HepG2 (cell line): ENCODE data around the gene EARS2. TPM values are rescaled to one million over a fixed set of nuclear protein-coding genes. Genes with fewer than 3 reads are reported as not detected.

Experiments
- ATAC-seq: fragments of 200-7000 bp; cut with Tn5 transposase; 3 replicates; pipeline ENCODE4 v1.9.1; 2020; ENCODE audit warnings: mild to moderate bottlenecking, moderate library complexity
- BruUV-seq: library from RNA; stranded (reverse); fragments of 400-500 nt; replicated peaks from 2 replicates; lab custom pipeline; 2021; lab: Mats Ljungman, UMichigan
- CTCF ChIA-PET: fragments of 300-600 bp; formaldehyde crosslinking; extraction: SDS; loops from one replicate; lab custom pipeline; 2021; ENCODE audit warnings: low total read pairs, inconsistent platforms, low intra/inter-chr PET ratio; lab: Yijun Ruan, JAX
- POLR2A ChIA-PET: fragments of 350-600 bp; sonication (Branson Sonifier 250); formaldehyde crosslinking; loops from one replicate; lab custom pipeline; 2020; ENCODE audit warnings: antibody characterized with exemption, inconsistent platforms; lab: Yijun Ruan, JAX
- DNase-seq: peaks from one replicate; pipeline ENCODE4 v3.0.0-alpha.2; 2015; ENCODE audit warnings: low spot score
- FAIRE-seq: peaks from 3 replicates; lab custom pipeline; 2011; peaks lifted over from hg19 to GRCh38; lab: Jason Lieb, UNC
- H2AFZ ChIP-seq: one replicate; pipeline ENCODE4 v1.6.1; 2011; ENCODE audit warnings: low read length, inconsistent platforms
- H3K27ac ChIP-seq: fragments of 300-600 bp; 3 replicates; pipeline ENCODE4 v1.8.0; 2011; ENCODE audit warnings: mixed run types, mild to moderate bottlenecking, mixed read lengths, low read length, inconsistent platforms; ENCODE audit not compliant: insufficient read depth; ENCODE audit errors: extremely low read length
- H3K27me3 ChIP-seq, 2 experiments: fragments of 200-600 bp in 1 of 2; 2 replicates in 1 of 2; 3 replicates in 1 of 2; pipeline versions ENCODE4 v1.6.0 to v1.8.0; 2011; ENCODE audit warnings: low read length in 2 of 2, mild to moderate bottlenecking in 2 of 2, moderate library complexity in 2 of 2, inconsistent platforms in 1 of 2; ENCODE audit not compliant: insufficient read depth in 2 of 2, control insufficient read depth in 1 of 2
- H3K36me3 ChIP-seq, 2 experiments: fragments of 200-600 bp in 1 of 2; replicated peaks in 1 of 2; 2 replicates in 1 of 2; 3 replicates in 1 of 2; pipeline versions ENCODE4 v1.5.1 to v1.8.0; 2011; ENCODE audit warnings: low read length in 2 of 2, inconsistent platforms in 1 of 2; ENCODE audit not compliant: insufficient read depth in 2 of 2, control insufficient read depth in 1 of 2
- H3K4me1 ChIP-seq: 2 replicates; pipeline ENCODE4 v1.5.1; 2012; ENCODE audit warnings: low read length, inconsistent platforms; ENCODE audit not compliant: insufficient read depth
- H3K4me2 ChIP-seq: 2 replicates; pipeline ENCODE4 v1.6.0; 2011; ENCODE audit warnings: low read depth, low read length, inconsistent platforms
- H3K4me3 ChIP-seq, 3 experiments: fragments of 200-600 bp in 1 of 3; sonication (generic), shearing (Covaris generic) in 1 of 3; replicated peaks in 1 of 3; 2 replicates each; pipeline ENCODE4 v1.5.1; 2011 to 2016; ENCODE audit warnings: low read length in 3 of 3, inconsistent platforms in 2 of 3, low read depth in 2 of 3, mild to moderate bottlenecking in 2 of 3, control low read depth in 1 of 3, mixed read lengths in 1 of 3; ENCODE audit not compliant: insufficient read depth in 1 of 3
- H3K79me2 ChIP-seq: one replicate; pipeline ENCODE4 v1.6.1; 2011; ENCODE audit warnings: low read length, inconsistent platforms; ENCODE audit not compliant: insufficient read depth
- H3K9ac ChIP-seq: 2 replicates; pipeline ENCODE4 v1.6.0; 2011; ENCODE audit warnings: mild to moderate bottlenecking, low read depth, low read length, inconsistent platforms; ENCODE audit not compliant: insufficient read depth
- H3K9me3 ChIP-seq: 2 replicates; pipeline ENCODE4 v1.5.1; 2012; ENCODE audit warnings: mild to moderate bottlenecking, low read length
- H4K20me1 ChIP-seq: 2 replicates; pipeline ENCODE4 v1.6.0; 2011; ENCODE audit warnings: inconsistent platforms, mild to moderate bottlenecking, low read length, moderate library complexity; ENCODE audit not compliant: insufficient read depth
- CEBPG ChIP-seq: IDR thresholded peaks from 2 replicates; pipeline ENCODE4 v1.6.1; 2016
- FOXP4 ChIP-seq: sonication (generic); formaldehyde crosslinking; IDR thresholded peaks from 2 replicates; pipeline ENCODE4 v1.4.0; 2020; ENCODE audit warnings: missing genetic modification reagents
- GATAD2A ChIP-seq: IDR thresholded peaks from 2 replicates; pipeline ENCODE4 v1.6.1; 2016
- TEAD3 ChIP-seq: optimal IDR thresholded peaks from 2 replicates; pipeline ENCODE3; 2016; ENCODE audit warnings: borderline replicate concordance
- ZBTB7B ChIP-seq: sonication (generic); formaldehyde crosslinking; IDR thresholded peaks from 2 replicates; pipeline ENCODE4 v1.4.0; 2020; ENCODE audit warnings: missing genetic modification reagents
- ZNF326 ChIP-seq: sonication (generic); formaldehyde crosslinking; IDR thresholded peaks from 2 replicates; pipeline ENCODE4 v1.4.0; 2020; ENCODE audit warnings: missing genetic modification reagents, borderline replicate concordance
- ZNF670 ChIP-seq: sonication (generic); formaldehyde crosslinking; IDR thresholded peaks from 2 replicates; pipeline ENCODE4 v1.8.0; 2022; ENCODE audit warnings: mild to moderate bottlenecking, missing genetic modification reagents, borderline replicate concordance
- ZSCAN25 ChIP-seq: sonication (generic); formaldehyde crosslinking; IDR thresholded peaks from 2 replicates; pipeline ENCODE4 v1.8.0; 2022; ENCODE audit warnings: mild to moderate bottlenecking, missing genetic modification reagents
- WGBS: methylation state at CpG from one replicate; pipeline ENCODE4 v1.1.6; 2017; ENCODE audit warnings: low lambda C conversion rate; 5-methylcytosine and 5-hydroxymethylcytosine counted together
- in situ Hi-C: cut with HindIII; loops from 2 replicates; pipeline ENCODE4 v1.10.0; 2017; ENCODE audit warnings: low pct_unique_long_range_greater_than_20kb; ENCODE audit not compliant: extremely low pct_ligation_motif_present
- intact Hi-C: fragments of 100-400 bp; cut with micrococcal nuclease; formaldehyde crosslinking; loops from one replicate; pipeline ENCODE4 v1.10.0; 2022; ENCODE audit not compliant: unreplicated experiment
- polyA plus RNA-seq, 8 experiments: library from polyadenylated mRNA; depleted of rRNA in 3 of 8; stranded (reverse) in 7 of 8; unstranded in 1 of 8; fragments of >200 nt; fragmentation: Illumina TruSeq in 4 of 8; extraction: Trizol in 4 of 8; gene quantifications; 2 replicates each; pipeline versions ENCODE4 v1.2.1 to v1.2.3, GENCODE V29; 2011 to 2016; ENCODE audit warnings: low read depth in 4 of 8, missing spikeins in 1 of 8, mixed read lengths in 1 of 8; ENCODE audit not compliant: insufficient read depth in 1 of 8
- total RNA-seq, 5 experiments: library from RNA; depleted of rRNA; stranded (reverse); fragments of >200 nt; fragmentation: Illumina TruSeq; extraction: Trizol; gene quantifications; 2 replicates each; pipeline ENCODE4 v1.2.3, GENCODE V29; 2016; ENCODE audit warnings: low read depth in 1 of 5

EARS2 gene
- total and polyA plus RNA-seq, 2 of the 13 experiments (the other 11 are each of a cell fraction or from before 2014, with no cell fraction given): 49.4 to 80.4 TPM

GRCh38 chr16:23562505-23562904 lies 5.4 kb upstream of the EARS2 start (continued):
- TF ChIP-seq FOXP4 (CRISPR knock-in tag) (no peak), ZNF326 (no peak), TEAD3 (CRISPR knock-in tag) (no peak)

- WGBS: 92% methylated on average over 5 of the region's 5 CpGs
- BruUV-seq: no TSS peak
- POLR2A ChIA-PET: interaction anchor here (1.1 kb wide), 1 partner anchor 44 kb away, joined by 3 read pairs; no protein-coding TSS in a partner anchor
Measured at GRCh38 chr16:23561586-23561985, 4.4 kb upstream of the EARS2 start.

More at GRCh38 chr16:23561586-23561985, 4.4 kb upstream of the EARS2 start:
- intact Hi-C loops: no loop called here
- peaks cover 14% of the 10 kb centered on the region; the same call in 1 of the 2 replicates for H4K20me1 ChIP-seq
- no peak overlapping the region for H3K9ac ChIP-seq
- CTCF ChIA-PET: no interaction called here
- no peak for DNase-seq
- H3K4me3 ChIP-seq: no peak overlapping the region
- no peak overlapping the region for H3K27ac ChIP-seq
- H2AFZ ChIP-seq: no peak overlapping the region
- peaks cover 0 to 3% of the 10 kb centered on the region in 2 experiments; a peak in 1 of 5 replicates for H3K27me3 ChIP-seq
- no peak for TF ChIP-seq ZSCAN25
- TF ChIP-seq ZBTB7B: no peak
- TF ChIP-seq CEBPG: no peak
- TF ChIP-seq GATAD2A (CRISPR knock-in tag): no peak
- no peak for TF ChIP-seq ZNF670 (CRISPR knock-in tag)
- TF ChIP-seq, all 625 proteins: peak for 0
- in situ Hi-C loops: no loop called here
- H3K79me2 ChIP-seq: peaks cover 46% of the 10 kb centered on the region
- ATAC-seq (no peak), FAIRE-seq (no peak)
- H3K4me2 ChIP-seq: no peak overlapping the region
- no peaks in the 10 kb centered on the region for H3K9me3 ChIP-seq
- H3K36me3 ChIP-seq: peaks cover 43 to 75% of the 10 kb centered on the region in 2 experiments
- H3K4me1 ChIP-seq: peaks cover 29% of the 10 kb centered on the region
